Measurements from ENCODE around the gene EIF2B2. TPM values are rescaled to one million over a fixed set of nuclear protein-coding genes. Genes with fewer than 3 reads are reported as not detected.

EIF2B2 gene
- total RNA-seq, 1 donor from 2014 or later: 15.8 TPM

- DNase-seq (ENCODE audit: low spot score) (no peak), ATAC-seq (no peak)
These were observed 38.2 kb downstream of the EIF2B2 start for GRCh38 chr14:75040959-75041358.

GRCh38 chr14:75041613-75042012 lies 38.9 kb downstream of the EIF2B2 start:
- ATAC-seq (peak; percentile 96), DNase-seq (ENCODE audit: low spot score) (no peak)

- DNase-seq (ENCODE audit: low spot score) (no peak), ATAC-seq (peak; percentile 53)
These were observed 39.3 kb downstream of the EIF2B2 start for GRCh38 chr14:75042035-75042434.

- DNase-seq (ENCODE audit: low spot score) (no peak), ATAC-seq (no peak)
These were observed 41.6 kb downstream of the EIF2B2 start for GRCh38 chr14:75044322-75044721.

- no peak for ATAC-seq
These were observed 42.0 kb downstream of the EIF2B2 start for GRCh38 chr14:75044752-75045151.

GRCh38 chr14:75046275-75046674 lies 43.6 kb downstream of the EIF2B2 start:
- ATAC-seq (peak; percentile 36), DNase-seq (ENCODE audit: low spot score) (no peak)

More at GRCh38 chr14:75044752-75045151, 42.0 kb downstream of the EIF2B2 start:
- DNase-seq (ENCODE audit: low spot score): no peak

GRCh38 chr14:75046899-75047298 lies 44.2 kb downstream of the EIF2B2 start:
- ATAC-seq (no peak), DNase-seq (ENCODE audit: low spot score) (no peak)

- ATAC-seq (no peak), DNase-seq (ENCODE audit: low spot score) (no peak)
These were observed 44.8 kb downstream of the EIF2B2 start for GRCh38 chr14:75047506-75047905.

- no peak for ATAC-seq
- no peak for DNase-seq (ENCODE audit: low spot score)
These were observed 45.4 kb downstream of the EIF2B2 start for GRCh38 chr14:75048101-75048500.

GRCh38 chr14:75049136-75049535 lies 46.4 kb downstream of the EIF2B2 start:
- ATAC-seq (no peak), DNase-seq (ENCODE audit: low spot score) (no peak)

- ATAC-seq: no peak
- DNase-seq (ENCODE audit: low spot score): no peak
These were observed 47.0 kb downstream of the EIF2B2 start for GRCh38 chr14:75049731-75050201.

- peak; percentile 94 for ATAC-seq
These were observed 48.3 kb downstream of the EIF2B2 start, which contains the start of gene MLH3 for GRCh38 chr14:75050852-75051555. TSS of gene MLH3 (minus strand) at chr14:75051467. CDS start at chr14:75049655, 1,812 bp downstream.

GRCh38 chr14:75051556-75051899 lies 48.8 kb downstream of the EIF2B2 start:
- ATAC-seq: no peak
- no peak for DNase-seq (ENCODE audit: low spot score)

More at GRCh38 chr14:75050852-75051555, 48.3 kb downstream of the EIF2B2 start, which contains the start of gene MLH3:
- DNase-seq (ENCODE audit: low spot score): peak; percentile 92

- no peak for ATAC-seq
- DNase-seq (ENCODE audit: low spot score): no peak
These were observed 50.9 kb downstream of the EIF2B2 start for GRCh38 chr14:75053396-75054291.

- DNase-seq (ENCODE audit: low spot score) (no peak), ATAC-seq (no peak)
These were observed 51.7 kb downstream of the EIF2B2 start for GRCh38 chr14:75054421-75054820.

- no peak for ATAC-seq
- no peak for DNase-seq (ENCODE audit: low spot score)
These were observed 56.9 kb downstream of the EIF2B2 start for GRCh38 chr14:75059642-75060041.

- ATAC-seq (no peak), DNase-seq (ENCODE audit: low spot score) (no peak)
These were observed 57.7 kb downstream of the EIF2B2 start for GRCh38 chr14:75060420-75060819.

Other genes starting within 250 kb of the EIF2B2 start
- gene YLPM1, start 239.6 kb upstream of the EIF2B2 start, total RNA-seq: 16.4 TPM
- not detected for gene PROX2, start 126.8 kb upstream of the EIF2B2 start, total RNA-seq
- 65.6 TPM for gene DLST, start 121.0 kb upstream of the EIF2B2 start, total RNA-seq
- gene RPS6KL1, start 79.7 kb upstream of the EIF2B2 start, total RNA-seq: 4.6 TPM
- gene PGF, start 47.3 kb upstream of the EIF2B2 start, total RNA-seq: 2.8 TPM
- gene MLH3, start 48.5 kb downstream of the EIF2B2 start, total RNA-seq: 10.4 TPM
- 3.2 TPM for gene ACYP1, start 61.1 kb downstream of the EIF2B2 start, total RNA-seq
- gene ZC2HC1C, start 66.7 kb downstream of the EIF2B2 start, total RNA-seq: 2.0 TPM
- 50.1 TPM for gene NEK9, start 124.1 kb downstream of the EIF2B2 start, total RNA-seq
- gene TMED10, start 173.7 kb downstream of the EIF2B2 start, total RNA-seq: 275 TPM

All from left lobe of liver (tissue), 2 donors.